ENCODE measurements around the gene CELF2. TPM values are rescaled to one million over a fixed set of nuclear protein-coding genes. Genes with fewer than 3 reads are reported as not detected.
A peak's percentile ranks its signal among the peaks of the same experiment; 100 is the strongest.

The CELF2 gene
- total RNA-seq, 6 donors from 2014 or later, result 82.7 to 193 (median 120) TPM

GRCh38 chr10:11034762-11035161, 17.1 kb downstream of the CELF2 start:
- H3K27ac ChIP-seq, result no peak overlapping the region
- 68 to 69% methylated on average over 7 of the region's 7 CpGs for WGBS, 2 donors
- H3K36me3 ChIP-seq, result no peaks in the 10 kb centered on the region
- TF ChIP-seq POLR2AphosphoS5 (IDR thresholded peaks at IDR 0.05) (no peak), CTCF (IDR thresholded peaks at IDR 0.05) (no peak), POLR2A (IDR thresholded peaks at IDR 0.05) (no peak), EP300 (IDR thresholded peaks at IDR 0.05) (no peak)
- ATAC-seq (ENCODE audit: low FRiP score in 2 of 2) (no peak), DNase-seq (no peak)
- no peaks in the 10 kb centered on the region for H3K9me3 ChIP-seq
- H3K4me3 ChIP-seq, result no peak overlapping the region
- H3K27me3 ChIP-seq, result no peaks in the 10 kb centered on the region
- H3K4me1 ChIP-seq, result peaks cover 10 to 18% (median 12%) of the 10 kb centered on the region in 4 donors

- TF ChIP-seq CTCF (IDR thresholded peaks at IDR 0.05) (no peak), EP300 (IDR thresholded peaks at IDR 0.05) (no peak), POLR2A (IDR thresholded peaks at IDR 0.05) (no peak), POLR2AphosphoS5 (IDR thresholded peaks at IDR 0.05) (no peak)
- Histone ChIP-seq H3K36me3 (no peaks in the 10 kb centered on the region), H3K9me3 (no peaks in the 10 kb centered on the region), H3K27me3 (no peaks in the 10 kb centered on the region), H3K27ac (no peak overlapping the region), H3K4me3 (no peak overlapping the region), H3K4me1 (peaks cover 10 to 18% (median 12%) of the 10 kb centered on the region in 4 donors)
- DNase-seq, result peak in 1 of 2 donors; percentile 47
- peak in 1 of 2 donors; percentile 84 for ATAC-seq (ENCODE audit: low FRiP score in 2 of 2)
- 37 to 47% methylated on average over 4 of the region's 4 CpGs for WGBS, 2 donors
Measured at GRCh38 chr10:11035301-11035991, 17.8 kb downstream of the CELF2 start.

- no peaks in the 10 kb centered on the region for H3K9me3 ChIP-seq
- no peak overlapping the region for H3K27ac ChIP-seq
- peaks cover 10 to 18% (median 12%) of the 10 kb centered on the region in 4 donors for H3K4me1 ChIP-seq
- DNase-seq (peak in 1 of 2 donors; percentile 40), ATAC-seq (ENCODE audit: low FRiP score in 2 of 2) (peak in 1 of 2 donors; percentile 63)
- no peaks in the 10 kb centered on the region for H3K27me3 ChIP-seq
- H3K36me3 ChIP-seq, result no peaks in the 10 kb centered on the region
- H3K4me3 ChIP-seq, result no peak overlapping the region
- WGBS, 2 donors, result 69 to 79% methylated on average over 5 of the region's 5 CpGs
- peak in 4 of 6 experiments; percentile 23 to 47 (median 38) for TF ChIP-seq CTCF (IDR thresholded peaks at IDR 0.05)
- TF ChIP-seq POLR2AphosphoS5 (IDR thresholded peaks at IDR 0.05), result no peak
- no peak for TF ChIP-seq EP300 (IDR thresholded peaks at IDR 0.05)
Measured at GRCh38 chr10:11036424-11037011, 18.8 kb downstream of the CELF2 start.

GRCh38 chr10:11037991-11038390, 20.3 kb downstream of the CELF2 start:
- no peak overlapping the region for H3K4me3 ChIP-seq
- no peak for TF ChIP-seq POLR2AphosphoS5 (IDR thresholded peaks at IDR 0.05)
- TF ChIP-seq CTCF (IDR thresholded peaks at IDR 0.05), result no peak
- no peak for TF ChIP-seq EP300 (IDR thresholded peaks at IDR 0.05)
- TF ChIP-seq POLR2A (IDR thresholded peaks at IDR 0.05), result no peak
- DNase-seq (no peak), ATAC-seq (ENCODE audit: low FRiP score in 2 of 2) (peak in 1 of 2 donors; percentile 42)
- no peaks in the 10 kb centered on the region for H3K36me3 ChIP-seq
- no peak overlapping the region for H3K27ac ChIP-seq
- H3K27me3 ChIP-seq, result no peaks in the 10 kb centered on the region
- 58 to 71% methylated on average over 4 of the region's 4 CpGs for WGBS, 2 donors
- H3K9me3 ChIP-seq, result no peaks in the 10 kb centered on the region
- H3K4me1 ChIP-seq, result peaks cover 10 to 18% (median 12%) of the 10 kb centered on the region in 4 donors
